ENCODE measurements around the gene RTL5.

RTL5 gene

DNA sequence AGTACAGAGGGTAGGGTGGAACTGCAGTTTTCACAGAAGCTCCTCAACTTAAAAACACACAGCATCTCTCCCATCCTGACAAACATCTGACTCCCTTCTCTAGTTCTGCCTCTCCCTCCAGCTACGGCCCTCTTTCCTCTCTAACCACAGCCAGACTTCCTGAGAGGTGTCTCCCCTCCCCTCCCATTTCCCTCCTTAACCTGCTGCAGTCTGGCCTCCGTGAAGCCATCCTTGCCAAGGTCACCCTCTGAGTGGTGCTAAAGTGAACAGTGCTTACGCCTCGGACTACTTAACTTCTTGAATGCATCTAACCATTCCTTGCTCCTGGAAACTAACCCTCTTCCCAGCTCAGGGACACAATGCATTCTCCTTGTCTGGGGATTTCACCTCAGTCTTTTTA is 53.3 kb downstream of the RTL5 start:
- no peak for TF ChIP-seq CSDC2 (CRISPR knock-in tag; IDR thresholded peaks at IDR 0.05)
- no peak for TF ChIP-seq ESRRG (CRISPR knock-in tag; IDR thresholded peaks at IDR 0.05)
- TF ChIP-seq, protein P1, sequence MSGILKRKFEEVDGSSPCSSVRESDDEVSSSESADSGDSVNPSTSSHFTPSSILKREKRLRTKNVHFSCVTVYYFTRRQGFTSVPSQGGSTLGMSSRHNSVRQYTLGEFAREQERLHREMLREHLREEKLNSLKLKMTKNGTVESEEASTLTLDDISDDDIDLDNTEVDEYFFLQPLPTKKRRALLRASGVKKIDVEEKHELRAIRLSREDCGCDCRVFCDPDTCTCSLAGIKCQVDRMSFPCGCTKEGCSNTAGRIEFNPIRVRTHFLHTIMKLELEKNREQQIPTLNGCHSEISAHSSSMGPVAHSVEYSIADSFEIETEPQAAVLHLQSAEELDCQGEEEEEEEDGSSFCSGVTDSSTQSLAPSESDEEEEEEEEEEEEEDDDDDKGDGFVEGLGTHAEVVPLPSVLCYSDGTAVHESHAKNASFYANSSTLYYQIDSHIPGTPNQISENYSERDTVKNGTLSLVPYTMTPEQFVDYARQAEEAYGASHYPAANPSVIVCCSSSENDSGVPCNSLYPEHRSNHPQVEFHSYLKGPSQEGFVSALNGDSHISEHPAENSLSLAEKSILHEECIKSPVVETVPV (CRISPR knock-in tag; IDR thresholded peaks at IDR 0.05) = no peak
- TF ChIP-seq, protein P2, sequence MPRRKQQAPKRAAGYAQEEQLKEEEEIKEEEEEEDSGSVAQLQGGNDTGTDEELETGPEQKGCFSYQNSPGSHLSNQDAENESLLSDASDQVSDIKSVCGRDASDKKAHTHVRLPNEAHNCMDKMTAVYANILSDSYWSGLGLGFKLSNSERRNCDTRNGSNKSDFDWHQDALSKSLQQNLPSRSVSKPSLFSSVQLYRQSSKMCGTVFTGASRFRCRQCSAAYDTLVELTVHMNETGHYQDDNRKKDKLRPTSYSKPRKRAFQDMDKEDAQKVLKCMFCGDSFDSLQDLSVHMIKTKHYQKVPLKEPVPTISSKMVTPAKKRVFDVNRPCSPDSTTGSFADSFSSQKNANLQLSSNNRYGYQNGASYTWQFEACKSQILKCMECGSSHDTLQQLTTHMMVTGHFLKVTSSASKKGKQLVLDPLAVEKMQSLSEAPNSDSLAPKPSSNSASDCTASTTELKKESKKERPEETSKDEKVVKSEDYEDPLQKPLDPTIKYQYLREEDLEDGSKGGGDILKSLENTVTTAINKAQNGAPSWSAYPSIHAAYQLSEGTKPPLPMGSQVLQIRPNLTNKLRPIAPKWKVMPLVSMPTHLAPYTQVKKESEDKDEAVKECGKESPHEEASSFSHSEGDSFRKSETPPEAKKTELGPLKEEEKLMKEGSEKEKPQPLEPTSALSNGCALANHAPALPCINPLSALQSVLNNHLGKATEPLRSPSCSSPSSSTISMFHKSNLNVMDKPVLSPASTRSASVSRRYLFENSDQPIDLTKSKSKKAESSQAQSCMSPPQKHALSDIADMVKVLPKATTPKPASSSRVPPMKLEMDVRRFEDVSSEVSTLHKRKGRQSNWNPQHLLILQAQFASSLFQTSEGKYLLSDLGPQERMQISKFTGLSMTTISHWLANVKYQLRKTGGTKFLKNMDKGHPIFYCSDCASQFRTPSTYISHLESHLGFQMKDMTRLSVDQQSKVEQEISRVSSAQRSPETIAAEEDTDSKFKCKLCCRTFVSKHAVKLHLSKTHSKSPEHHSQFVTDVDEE (CRISPR knock-in tag; IDR thresholded peaks at IDR 0.05) = no peak
- TF ChIP-seq, protein P3, sequence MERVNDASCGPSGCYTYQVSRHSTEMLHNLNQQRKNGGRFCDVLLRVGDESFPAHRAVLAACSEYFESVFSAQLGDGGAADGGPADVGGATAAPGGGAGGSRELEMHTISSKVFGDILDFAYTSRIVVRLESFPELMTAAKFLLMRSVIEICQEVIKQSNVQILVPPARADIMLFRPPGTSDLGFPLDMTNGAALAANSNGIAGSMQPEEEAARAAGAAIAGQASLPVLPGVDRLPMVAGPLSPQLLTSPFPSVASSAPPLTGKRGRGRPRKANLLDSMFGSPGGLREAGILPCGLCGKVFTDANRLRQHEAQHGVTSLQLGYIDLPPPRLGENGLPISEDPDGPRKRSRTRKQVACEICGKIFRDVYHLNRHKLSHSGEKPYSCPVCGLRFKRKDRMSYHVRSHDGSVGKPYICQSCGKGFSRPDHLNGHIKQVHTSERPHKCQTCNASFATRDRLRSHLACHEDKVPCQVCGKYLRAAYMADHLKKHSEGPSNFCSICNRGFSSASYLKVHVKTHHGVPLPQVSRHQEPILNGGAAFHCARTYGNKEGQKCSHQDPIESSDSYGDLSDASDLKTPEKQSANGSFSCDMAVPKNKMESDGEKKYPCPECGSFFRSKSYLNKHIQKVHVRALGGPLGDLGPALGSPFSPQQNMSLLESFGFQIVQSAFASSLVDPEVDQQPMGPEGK (CRISPR knock-in tag; IDR thresholded peaks at IDR 0.05; ENCODE audit: borderline replicate concordance) = no peak
- no peak for TF ChIP-seq ZFP30 (CRISPR knock-in tag; IDR thresholded peaks at IDR 0.05)
- no peak for TF ChIP-seq OSR1 (CRISPR knock-in tag; IDR thresholded peaks at IDR 0.05)
- TF ChIP-seq TOX (CRISPR knock-in tag; IDR thresholded peaks at IDR 0.05; ENCODE audit: borderline replicate concordance) = no peak
- TF ChIP-seq ZNF565 (CRISPR knock-in tag; conservative IDR thresholded peaks at IDR 0.05; ENCODE audit: low read depth) = no peak
- no peak for TF ChIP-seq BACH2 (CRISPR knock-in tag; IDR thresholded peaks at IDR 0.05; ENCODE audit: borderline replicate concordance)
- no peak for TF ChIP-seq ZFP3 (CRISPR knock-in tag; IDR thresholded peaks at IDR 0.05)
- no peak for TF ChIP-seq SNAI2 (CRISPR knock-in tag; IDR thresholded peaks at IDR 0.05)
- TF ChIP-seq TCF4 (CRISPR knock-in tag; IDR thresholded peaks at IDR 0.05; ENCODE audit: borderline replicate concordance) = no peak
- TF ChIP-seq, protein P4, sequence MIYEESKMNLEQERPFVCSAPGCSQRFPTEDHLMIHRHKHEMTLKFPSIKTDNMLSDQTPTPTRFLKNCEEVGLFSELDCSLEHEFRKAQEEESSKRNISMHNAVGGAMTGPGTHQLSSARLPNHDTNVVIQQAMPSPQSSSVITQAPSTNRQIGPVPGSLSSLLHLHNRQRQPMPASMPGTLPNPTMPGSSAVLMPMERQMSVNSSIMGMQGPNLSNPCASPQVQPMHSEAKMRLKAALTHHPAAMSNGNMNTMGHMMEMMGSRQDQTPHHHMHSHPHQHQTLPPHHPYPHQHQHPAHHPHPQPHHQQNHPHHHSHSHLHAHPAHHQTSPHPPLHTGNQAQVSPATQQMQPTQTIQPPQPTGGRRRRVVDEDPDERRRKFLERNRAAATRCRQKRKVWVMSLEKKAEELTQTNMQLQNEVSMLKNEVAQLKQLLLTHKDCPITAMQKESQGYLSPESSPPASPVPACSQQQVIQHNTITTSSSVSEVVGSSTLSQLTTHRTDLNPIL (CRISPR knock-in tag; IDR thresholded peaks at IDR 0.05; ENCODE audit: low read depth) = no peak
- TF ChIP-seq GLIS3 (CRISPR knock-in tag; IDR thresholded peaks at IDR 0.05) = no peak
- ATAC-seq = no peak
